A549 (cell line): Measurements from ENCODE around the gene KRT72. TPM values are rescaled to one million over a fixed set of nuclear protein-coding genes. Genes with fewer than 3 reads are reported as not detected.

ENCODE experiments used
- ATAC-seq, 2 experiments: fragments of 200-7000 bp in 1 of 2; fragments of >200 bp in 1 of 2; cut with Nextera tagmentation in 1 of 2; cut with Tn5 transposase in 1 of 2; 3 replicates each; pipeline versions ENCODE4 v1.8.0 to v1.9.1; 2018 to 2020; ENCODE audit warnings: mild to moderate bottlenecking in 1 of 2, moderate library complexity in 1 of 2
- CTCF ChIA-PET: fragments of 300-600 bp; sonication (Branson Sonifier 250); formaldehyde crosslinking; extraction: SDS; loops from one replicate; lab custom pipeline; 2021; ENCODE audit warnings: antibody characterized with exemption, inconsistent platforms; lab: Yijun Ruan, JAX
- POLR2A ChIA-PET: fragments of 350-600 bp; formaldehyde crosslinking; extraction: SDS; loops from one replicate; lab custom pipeline; 2021; ENCODE audit warnings: antibody characterized with exemption, inconsistent platforms; lab: Yijun Ruan, JAX
- DNase-seq, 2 experiments: peaks; one replicate each; pipeline versions ENCODE4 v3.0.0 to v3.0.0-alpha.2; 2011 to 2016; ENCODE audit warnings: low read depth in 1 of 2, low spot score in 1 of 2
- FAIRE-seq: peaks from 2 replicates; lab custom pipeline; 2011; peaks lifted over from hg19 to GRCh38; lab: Jason Lieb, UNC
- H3K27ac ChIP-seq, 2 experiments: fragments of >200 bp; sonication (Bioruptor Twin); formaldehyde crosslinking; 3 replicates each; pipeline ENCODE4 v1.5.1; 2016 to 2017
- H3K4me1 ChIP-seq: fragments of >200 bp; sonication (Bioruptor Twin); formaldehyde crosslinking; 3 replicates; pipeline ENCODE4 v1.6.1; 2016
- H3K4me2 ChIP-seq: fragments of >200 bp; sonication (Bioruptor Twin); formaldehyde crosslinking; 3 replicates; pipeline ENCODE4 v1.6.1; 2016
- H3K4me3 ChIP-seq: fragments of >200 bp; sonication (Bioruptor Twin); formaldehyde crosslinking; 3 replicates; pipeline ENCODE4 v1.5.1; 2016
- H3K9me3 ChIP-seq: fragments of >200 bp; sonication (Bioruptor Twin); formaldehyde crosslinking; 3 replicates; pipeline ENCODE4 v1.6.1; 2016
- CBX2 ChIP-seq: fragments of 200-600 bp; sonication (generic); IDR thresholded peaks from 2 replicates; pipeline ENCODE4 v1.6.1; 2016; ENCODE audit warnings: low read depth, mild to moderate bottlenecking, borderline replicate concordance
- CEBPB ChIP-seq, 2 experiments: fragments of >200 bp in 1 of 2; sonication (Bioruptor Twin) in 1 of 2; formaldehyde crosslinking in 1 of 2; IDR thresholded peaks; 2 replicates each; pipeline ENCODE4 v1.6.1; 2012 to 2016
- CHD4 ChIP-seq: fragments of 200-600 bp; sonication (generic); IDR thresholded peaks from 2 replicates; pipeline ENCODE4 v1.6.1; 2016; ENCODE audit warnings: antibody characterized with exemption, mild to moderate bottlenecking, borderline replicate concordance
- EHF ChIP-seq: fragments of 250-450 bp; sonication (Bioruptor Pico); IDR thresholded peaks from 2 replicates; pipeline ENCODE4 v1.5.0; 2020; ENCODE audit warnings: mild to moderate bottlenecking
- FOSB ChIP-seq: fragments of 250-450 bp; sonication (Bioruptor Pico); IDR thresholded peaks from 2 replicates; pipeline ENCODE4 v1.5.0; 2020; ENCODE audit warnings: mild to moderate bottlenecking, moderate library complexity
- HDAC2 ChIP-seq: fragments of 200-600 bp; sonication (generic); IDR thresholded peaks from 2 replicates; pipeline ENCODE4 v1.6.1; 2016
- HOXB13 ChIP-seq: fragments of 250-450 bp; sonication (Bioruptor Pico); IDR thresholded peaks from 2 replicates; pipeline ENCODE4 v1.5.0; 2020; ENCODE audit warnings: low read depth, mild to moderate bottlenecking, moderate library complexity
- HOXB5 ChIP-seq: fragments of 250-450 bp; sonication (Bioruptor Pico); IDR thresholded peaks from 2 replicates; pipeline ENCODE4 v1.5.0; 2020; ENCODE audit warnings: mild to moderate bottlenecking, moderate library complexity
- KDM5A ChIP-seq: fragments of 200-600 bp; sonication (generic); IDR thresholded peaks from 2 replicates; pipeline ENCODE4 v1.6.1; 2016; ENCODE audit warnings: antibody characterized with exemption, mild to moderate bottlenecking
- NPAS2 ChIP-seq: fragments of 250-450 bp; sonication (Bioruptor Pico); IDR thresholded peaks from 2 replicates; pipeline ENCODE4 v1.8.0; 2022; ENCODE audit warnings: mild to moderate bottlenecking, moderate library complexity, borderline replicate concordance
- PHF8 ChIP-seq: fragments of 200-600 bp; sonication (generic); IDR thresholded peaks from 2 replicates; pipeline ENCODE4 v1.6.1; 2016; ENCODE audit warnings: low read depth, mild to moderate bottlenecking, antibody characterized with exemption, moderate library complexity, borderline replicate concordance
- RARB ChIP-seq: fragments of 250-450 bp; sonication (Bioruptor Pico); IDR thresholded peaks from 2 replicates; pipeline ENCODE4 v1.8.0; 2021; ENCODE audit warnings: mild to moderate bottlenecking, moderate library complexity
- RCOR1 ChIP-seq: fragments of 150-350 bp; IDR thresholded peaks from 2 replicates; pipeline ENCODE4 v1.6.1; 2014; ENCODE audit warnings: antibody characterized with exemption, low read length, low read depth
- USF2 ChIP-seq: fragments of 450-650 bp; IDR thresholded peaks from 2 replicates; pipeline ENCODE4 v1.6.1; 2014; ENCODE audit warnings: antibody characterized with exemption
- ZC3H11A ChIP-seq: fragments of 450-650 bp; IDR thresholded peaks from 2 replicates; pipeline ENCODE4 v1.6.1; 2014; ENCODE audit warnings: antibody characterized with exemption, mild to moderate bottlenecking
- ZFP36 ChIP-seq: fragments of 450-650 bp; IDR thresholded peaks from 2 replicates; pipeline ENCODE4 v1.6.1; 2014; ENCODE audit warnings: borderline replicate concordance; ENCODE audit not compliant: partially characterized antibody
- WGBS: methylation state at CpG from one replicate; pipeline ENCODE4 v1.1.6; 2017; ENCODE audit errors: missing lambda C conversion rate; 5-methylcytosine and 5-hydroxymethylcytosine counted together
- polyA plus RNA-seq, 4 experiments: library from polyadenylated mRNA; depleted of rRNA in 3 of 4; stranded (reverse); fragments of >200 nt; fragmentation: RNase III in 1 of 4; extraction: RNeasy Plus Mini Kit Qiagen cat#74134 plus additional on column Dnase treatment in 1 of 4; gene quantifications; 2 replicates in 3 of 4; 3 replicates in 1 of 4; pipeline ENCODE4 v1.2.3, GENCODE V29; 2011 to 2017
- TF ChIP-seq, protein P1 (sequence below): fragments of 250-450 bp; sonication (Bioruptor Pico); IDR thresholded peaks from 2 replicates; pipeline ENCODE4 v1.5.0; 2021; ENCODE audit warnings: mild to moderate bottlenecking, moderate library complexity, borderline replicate concordance
- TF ChIP-seq, protein P2 (sequence below): IDR thresholded peaks from 2 replicates; pipeline ENCODE4 v1.6.1; 2012
- TF ChIP-seq, protein P3 (sequence below): fragments of 150-350 bp; IDR thresholded peaks from 2 replicates; pipeline ENCODE4 v1.6.1; 2014; ENCODE audit warnings: low read depth, mild to moderate bottlenecking, low read length
- TF ChIP-seq, protein P4 (sequence below): IDR thresholded peaks from 2 replicates; pipeline ENCODE4 v1.6.1; 2012; ENCODE audit warnings: low read depth, borderline replicate concordance
- TF ChIP-seq, protein P5 (sequence below): fragments of >200 bp; sonication (Bioruptor Twin); formaldehyde crosslinking; IDR thresholded peaks from 3 replicates; pipeline ENCODE4 v1.5.1; 2016

Gene KRT72
- polyA plus RNA-seq, 2 of the 4 experiments (the other 2 are of a cell fraction) = not detected

- TF ChIP-seq, protein P1, sequence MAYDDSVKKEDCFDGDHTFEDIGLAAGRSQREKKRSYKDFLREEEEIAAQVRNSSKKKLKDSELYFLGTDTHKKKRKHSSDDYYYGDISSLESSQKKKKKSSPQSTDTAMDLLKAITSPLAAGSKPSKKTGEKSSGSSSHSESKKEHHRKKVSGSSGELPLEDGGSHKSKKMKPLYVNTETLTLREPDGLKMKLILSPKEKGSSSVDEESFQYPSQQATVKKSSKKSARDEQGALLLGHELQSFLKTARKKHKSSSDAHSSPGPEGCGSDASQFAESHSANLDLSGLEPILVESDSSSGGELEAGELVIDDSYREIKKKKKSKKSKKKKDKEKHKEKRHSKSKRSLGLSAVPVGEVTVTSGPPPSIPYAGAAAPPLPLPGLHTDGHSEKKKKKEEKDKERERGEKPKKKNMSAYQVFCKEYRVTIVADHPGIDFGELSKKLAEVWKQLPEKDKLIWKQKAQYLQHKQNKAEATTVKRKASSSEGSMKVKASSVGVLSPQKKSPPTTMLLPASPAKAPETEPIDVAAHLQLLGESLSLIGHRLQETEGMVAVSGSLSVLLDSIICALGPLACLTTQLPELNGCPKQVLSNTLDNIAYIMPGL (CRISPR knock-in tag) = no peak
Measured at GRCh38 chr12:52649066-52649465, 47.8 kb upstream of the KRT72 start (continued).

DNA sequence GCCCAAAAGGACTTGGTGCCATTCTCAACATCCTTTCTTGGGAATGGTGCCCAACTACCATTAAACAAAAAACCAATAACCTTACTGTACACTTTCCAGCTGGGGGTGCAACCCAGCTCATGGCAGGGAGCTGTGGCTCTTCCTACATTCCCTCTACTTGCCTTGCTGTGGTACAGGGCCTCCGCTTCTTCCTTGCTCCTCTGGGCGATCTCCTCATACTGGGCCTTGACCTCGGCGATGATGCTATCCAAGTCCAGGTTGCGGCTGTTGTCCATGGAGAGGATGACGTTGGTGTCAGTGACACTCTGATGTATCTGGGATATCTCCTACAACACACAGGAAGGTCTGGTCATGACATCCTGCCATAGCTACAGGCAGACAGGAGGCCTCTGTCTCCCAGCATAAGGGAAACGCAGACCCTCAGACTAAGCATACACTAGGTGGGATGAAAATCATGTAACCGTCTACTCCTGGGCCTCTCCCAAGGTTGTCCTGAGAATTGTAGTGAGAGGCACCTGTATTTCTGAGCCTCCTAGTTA lies 46.8 kb upstream of the KRT72 start:
- FAIRE-seq = no peak

DNA sequence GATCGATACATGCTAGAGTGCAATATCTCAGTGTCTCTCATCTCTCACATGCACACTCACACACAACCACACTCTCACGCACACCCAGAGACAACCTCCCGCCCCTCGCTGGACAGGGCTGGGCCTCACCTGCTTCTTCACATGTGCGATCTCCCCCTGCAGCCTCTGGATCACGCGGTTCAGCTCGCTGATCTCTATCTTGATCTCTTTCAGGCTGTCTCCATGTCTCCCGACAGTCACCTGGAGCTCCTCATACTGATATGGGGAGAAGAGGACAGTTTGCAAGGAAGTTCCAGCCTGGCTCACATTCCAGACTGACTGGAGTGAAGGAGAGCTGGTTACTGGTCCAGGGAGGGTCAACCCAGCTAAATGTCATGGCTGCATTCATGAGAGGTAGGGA lies 46.3 kb upstream of the KRT72 start:
- ChIA-PET POLR2A (no interaction called here), CTCF (interaction anchor here (1.0 to 1.8 kb wide), 4 partner anchors 14 to 223 kb away, joined by 3 to 6 read pairs (median 4); no protein-coding TSS in a partner anchor)
- Histone ChIP-seq H3K4me1 (no peaks in the 10 kb centered on the region), H3K27ac (no peak overlapping the region), H3K4me3 (no peak overlapping the region), H3K9me3 (no peaks in the 10 kb centered on the region), H3K4me2 (no peak overlapping the region)
- TF ChIP-seq RCOR1 (no peak), CEBPB (IDR thresholded peaks at IDR 0.05) (no peak), USF2 (no peak), PHF8 (no peak), ZFP36 (no peak), HOXB5 (no peak), HDAC2 (no peak)
- 86% methylated on average over 9 of the region's 9 CpGs for WGBS
- ATAC-seq (no peak), DNase-seq (no peak), FAIRE-seq (no peak)

More for the DNA sequence above, 46.8 kb upstream of the KRT72 start:
- H3K9me3 ChIP-seq = no peaks in the 10 kb centered on the region
- H3K4me3 ChIP-seq = no peak overlapping the region
- CTCF ChIA-PET = interaction anchor here (1.0 to 1.8 kb wide), 4 partner anchors 14 to 223 kb away, joined by 3 to 6 read pairs (median 4); no protein-coding TSS in a partner anchor
- no peak overlapping the region for H3K27ac ChIP-seq
- no peak for DNase-seq
- no peak overlapping the region for H3K4me2 ChIP-seq
- no peaks in the 10 kb centered on the region for H3K4me1 ChIP-seq
- POLR2A ChIA-PET = no interaction called here
- 92% methylated on average over 8 of the region's 8 CpGs for WGBS
- ATAC-seq = no peak
- no peak for TF ChIP-seq EHF (CRISPR knock-in tag)
- TF ChIP-seq, protein P2, sequence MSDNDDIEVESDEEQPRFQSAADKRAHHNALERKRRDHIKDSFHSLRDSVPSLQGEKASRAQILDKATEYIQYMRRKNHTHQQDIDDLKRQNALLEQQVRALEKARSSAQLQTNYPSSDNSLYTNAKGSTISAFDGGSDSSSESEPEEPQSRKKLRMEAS = no peak
- TF ChIP-seq, protein P3, sequence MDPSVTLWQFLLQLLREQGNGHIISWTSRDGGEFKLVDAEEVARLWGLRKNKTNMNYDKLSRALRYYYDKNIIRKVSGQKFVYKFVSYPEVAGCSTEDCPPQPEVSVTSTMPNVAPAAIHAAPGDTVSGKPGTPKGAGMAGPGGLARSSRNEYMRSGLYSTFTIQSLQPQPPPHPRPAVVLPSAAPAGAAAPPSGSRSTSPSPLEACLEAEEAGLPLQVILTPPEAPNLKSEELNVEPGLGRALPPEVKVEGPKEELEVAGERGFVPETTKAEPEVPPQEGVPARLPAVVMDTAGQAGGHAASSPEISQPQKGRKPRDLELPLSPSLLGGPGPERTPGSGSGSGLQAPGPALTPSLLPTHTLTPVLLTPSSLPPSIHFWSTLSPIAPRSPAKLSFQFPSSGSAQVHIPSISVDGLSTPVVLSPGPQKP = no peak
- no peak for TF ChIP-seq CBX2
- TF ChIP-seq, protein P4, sequence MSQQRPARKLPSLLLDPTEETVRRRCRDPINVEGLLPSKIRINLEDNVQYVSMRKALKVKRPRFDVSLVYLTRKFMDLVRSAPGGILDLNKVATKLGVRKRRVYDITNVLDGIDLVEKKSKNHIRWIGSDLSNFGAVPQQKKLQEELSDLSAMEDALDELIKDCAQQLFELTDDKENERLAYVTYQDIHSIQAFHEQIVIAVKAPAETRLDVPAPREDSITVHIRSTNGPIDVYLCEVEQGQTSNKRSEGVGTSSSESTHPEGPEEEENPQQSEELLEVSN = no peak
- TF ChIP-seq KDM5A = no peak
- TF ChIP-seq ZC3H11A = no peak
- TF ChIP-seq ZFP36 = no peak
- TF ChIP-seq HDAC2 = no peak
- TF ChIP-seq HOXB5 = no peak
- no peak for TF ChIP-seq NPAS2
- TF ChIP-seq HOXB13 (CRISPR knock-in tag) = no peak
- TF ChIP-seq RARB (CRISPR knock-in tag) = no peak
- TF ChIP-seq, protein P5, sequence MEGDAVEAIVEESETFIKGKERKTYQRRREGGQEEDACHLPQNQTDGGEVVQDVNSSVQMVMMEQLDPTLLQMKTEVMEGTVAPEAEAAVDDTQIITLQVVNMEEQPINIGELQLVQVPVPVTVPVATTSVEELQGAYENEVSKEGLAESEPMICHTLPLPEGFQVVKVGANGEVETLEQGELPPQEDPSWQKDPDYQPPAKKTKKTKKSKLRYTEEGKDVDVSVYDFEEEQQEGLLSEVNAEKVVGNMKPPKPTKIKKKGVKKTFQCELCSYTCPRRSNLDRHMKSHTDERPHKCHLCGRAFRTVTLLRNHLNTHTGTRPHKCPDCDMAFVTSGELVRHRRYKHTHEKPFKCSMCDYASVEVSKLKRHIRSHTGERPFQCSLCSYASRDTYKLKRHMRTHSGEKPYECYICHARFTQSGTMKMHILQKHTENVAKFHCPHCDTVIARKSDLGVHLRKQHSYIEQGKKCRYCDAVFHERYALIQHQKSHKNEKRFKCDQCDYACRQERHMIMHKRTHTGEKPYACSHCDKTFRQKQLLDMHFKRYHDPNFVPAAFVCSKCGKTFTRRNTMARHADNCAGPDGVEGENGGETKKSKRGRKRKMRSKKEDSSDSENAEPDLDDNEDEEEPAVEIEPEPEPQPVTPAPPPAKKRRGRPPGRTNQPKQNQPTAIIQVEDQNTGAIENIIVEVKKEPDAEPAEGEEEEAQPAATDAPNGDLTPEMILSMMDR = no peak
- TF ChIP-seq FOSB (CRISPR knock-in tag) = no peak
- TF ChIP-seq CHD4 = no peak
